SK-MEL-5 (cell line): ENCODE data around the gene EPG5. TPM values are rescaled to one million over a fixed set of nuclear protein-coding genes. Genes with fewer than 3 reads are reported as not detected.
"Not testable (repeated sequence)": the region's sequence is repeated elsewhere in the genome, so short reads cannot be mapped to it uniquely, and the experiment has no call there.

ENCODE experiments used
- DNase-seq: peaks from one replicate; pipeline ENCODE4 v3.0.0-alpha.2; 2016; ENCODE audit warnings: low read depth, low spot score
- in situ Hi-C: cut with HindIII; loops from 2 replicates; pipeline ENCODE4 v1.10.0; 2016; ENCODE audit warnings: low sequenced_read_pairs, high pct_unique_total_duplicates, low pct_unique_long_range_greater_than_20kb
- total RNA-seq: library from RNA; depleted of rRNA; stranded (reverse); fragments of >200 nt; shearing (Covaris generic); gene quantifications from 2 replicates; pipeline ENCODE4 v1.2.3, GENCODE V29; 2014

Gene EPG5
- total RNA-seq, 1 experiment from 2014 or later, result 27.4 TPM

DNA sequence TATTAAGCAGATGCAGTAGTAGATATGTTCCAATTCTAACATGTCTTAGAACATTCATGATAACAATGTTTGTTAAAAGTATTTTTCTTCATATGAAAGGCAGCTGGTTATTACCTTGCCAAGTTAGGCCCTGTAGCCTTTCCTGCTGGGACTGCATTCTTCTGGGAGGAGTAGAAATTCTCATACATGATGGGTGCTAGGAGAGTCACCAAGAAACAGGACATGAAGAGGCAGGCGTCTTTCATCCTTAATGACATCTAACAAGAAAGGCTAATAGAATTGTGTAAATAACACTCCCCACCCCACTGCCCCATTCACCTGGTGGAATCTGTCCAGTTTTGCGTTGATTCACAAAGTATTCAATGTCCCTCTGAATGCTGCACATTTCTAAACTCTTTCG is 24.7 kb upstream of the EPG5 start:
- no peak for DNase-seq
- in situ Hi-C loops, result no loop called here

GRCh38 chr18:45984546-45985235 is 17.6 kb upstream of the EPG5 start:
- in situ Hi-C loops, result no loop called here
- DNase-seq, result no peak

DNA sequence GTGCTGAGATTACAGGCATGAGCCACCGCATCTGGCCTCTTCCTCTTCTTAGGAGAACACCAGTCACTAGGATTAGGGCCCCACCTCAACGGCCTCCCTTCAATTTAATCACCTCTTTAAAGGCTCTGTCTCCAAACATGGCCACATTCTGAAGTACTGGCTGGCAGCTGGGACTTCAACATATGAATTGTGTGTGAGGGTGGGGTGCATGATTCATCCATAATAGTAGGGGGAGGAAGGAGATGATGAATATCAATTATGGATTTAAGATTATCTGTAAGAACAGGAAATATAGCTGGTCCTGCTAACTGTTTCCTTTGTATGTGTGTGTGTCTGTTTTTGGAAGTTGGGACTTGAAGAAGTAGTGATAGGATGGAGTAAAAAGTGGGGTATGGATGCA is 14.7 kb upstream of the EPG5 start:
- no peak for DNase-seq
- in situ Hi-C loops, result no loop called here

GRCh38 chr18:45980229-45980628 is 13.1 kb upstream of the EPG5 start:
- no peak for DNase-seq
- in situ Hi-C loops, result no loop called here

DNA sequence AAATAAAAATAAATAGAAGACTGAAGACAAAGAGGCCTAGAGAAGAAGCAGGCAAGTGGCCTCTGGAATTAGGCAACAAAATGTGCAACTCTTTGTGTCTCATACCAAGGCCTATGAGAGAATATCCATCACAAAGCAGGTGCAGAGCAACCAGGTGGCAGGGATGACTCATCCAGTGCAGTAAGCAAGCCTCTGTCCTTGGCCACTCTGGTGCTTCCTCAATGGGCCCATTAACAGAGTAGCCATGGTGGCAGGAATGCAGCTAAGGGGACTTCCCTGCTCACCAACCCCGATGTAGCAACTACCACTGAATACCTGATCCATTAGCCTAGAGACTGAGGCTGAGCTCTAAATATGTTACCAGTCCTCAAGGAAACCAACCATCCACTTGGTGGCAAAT is 11.0 kb upstream of the EPG5 start:
- in situ Hi-C loops, result no loop called here

GRCh38 chr18:45976974-45977373 is 9.8 kb upstream of the EPG5 start:
- in situ Hi-C loops, result no loop called here
- no peak for DNase-seq

More for the DNA sequence above, 11.0 kb upstream of the EPG5 start:
- DNase-seq, result no peak

- in situ Hi-C loops, result no loop called here
- no peak for DNase-seq
Measured at GRCh38 chr18:45976566-45976965, 9.4 kb upstream of the EPG5 start.

GRCh38 chr18:45974088-45974536 is 7.0 kb upstream of the EPG5 start:
- DNase-seq, result peak; percentile 86
- in situ Hi-C loops, result no loop called here

DNA sequence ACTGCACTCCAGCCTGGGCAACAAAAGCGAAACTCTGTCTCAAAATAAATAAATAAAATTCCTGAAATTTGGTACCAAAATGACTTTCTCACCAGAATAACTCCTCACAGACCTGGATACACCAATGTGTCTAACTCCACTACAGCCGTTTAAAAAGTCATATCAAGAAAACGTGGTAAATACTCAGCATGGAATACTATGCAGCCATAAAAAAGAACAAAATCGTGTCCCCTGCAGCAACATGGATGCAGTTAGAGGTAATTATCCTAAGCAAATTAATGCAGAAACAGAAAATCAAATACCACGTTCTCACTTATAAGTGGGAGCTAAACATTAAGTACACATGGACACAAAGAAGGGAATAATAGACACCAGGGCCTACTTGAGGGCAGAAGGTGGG is 2.2 kb downstream of the EPG5 start:
- DNase-seq, in situ Hi-C loops: not testable (repeated sequence)

DNA sequence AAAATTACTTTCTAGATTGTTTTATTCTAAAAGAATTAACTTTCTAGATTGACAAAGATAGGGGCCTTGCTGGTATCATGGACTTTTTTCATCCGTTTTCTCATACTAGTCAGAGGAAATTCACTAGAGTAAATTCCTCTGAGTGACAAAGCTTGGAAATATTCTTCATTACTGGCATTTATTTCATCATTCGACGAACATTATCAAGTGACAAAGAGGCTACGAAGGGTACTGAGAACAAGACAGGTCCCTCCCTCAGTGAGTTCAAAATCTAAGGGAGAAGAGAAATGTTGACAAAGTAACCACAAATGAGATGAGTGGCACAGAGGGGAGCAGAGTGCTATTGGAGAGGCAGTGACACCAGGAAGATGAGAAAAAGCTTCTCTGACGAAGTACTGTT is 4.3 kb downstream of the EPG5 start:
- no peak for DNase-seq
- in situ Hi-C loops, result no loop called here

DNA sequence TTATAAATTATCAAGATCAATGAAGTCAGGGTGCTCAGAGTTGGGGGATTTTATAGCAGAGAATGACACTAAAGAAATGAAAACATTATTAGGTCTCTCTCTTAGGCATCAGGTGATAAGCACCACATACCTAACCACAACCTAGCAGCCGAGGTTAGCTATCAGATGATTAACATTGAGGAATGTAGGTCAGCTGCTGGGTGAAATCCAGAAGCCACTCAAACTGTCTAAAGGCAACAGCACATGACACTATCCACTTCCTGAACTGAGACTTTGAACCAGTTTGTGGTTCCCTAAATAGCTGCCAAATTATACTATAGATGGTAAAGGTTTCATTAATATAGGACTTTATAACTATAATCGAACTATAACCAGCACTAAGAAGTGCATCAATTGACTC is 4.7 kb downstream of the EPG5 start:
- peak; percentile 73 for DNase-seq
- in situ Hi-C loops, result no loop called here

GRCh38 chr18:45959484-45959883 is 7.6 kb downstream of the EPG5 start:
- DNase-seq, in situ Hi-C loops: not testable (repeated sequence)

GRCh38 chr18:45958730-45959129 is 8.4 kb downstream of the EPG5 start:
- DNase-seq, result no peak
- in situ Hi-C loops, result no loop called here

GRCh38 chr18:45958027-45958426 is 9.1 kb downstream of the EPG5 start:
- in situ Hi-C loops, result no loop called here
- DNase-seq, result no peak

DNA sequence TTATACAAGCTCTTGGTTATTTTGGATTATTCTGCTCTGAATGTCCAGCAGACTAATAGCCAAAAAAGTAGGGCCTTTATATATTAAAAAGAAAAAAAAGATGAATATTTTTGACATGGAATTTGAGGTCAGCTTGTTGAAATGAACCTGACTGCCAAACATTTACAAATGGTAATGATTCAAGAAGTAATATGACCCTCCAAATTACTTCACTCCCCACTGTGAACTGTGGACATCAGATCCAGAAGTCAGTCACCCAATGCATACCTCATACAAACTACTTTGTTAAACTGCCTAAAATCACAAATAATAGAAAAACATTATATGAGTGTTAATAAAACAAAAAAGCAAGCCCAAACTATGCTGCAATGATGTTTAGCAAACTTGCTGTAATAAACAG is 10.0 kb downstream of the EPG5 start:
- in situ Hi-C loops, result no loop called here
- DNase-seq, result no peak

GRCh38 chr18:45954070-45954934 is 12.8 kb downstream of the EPG5 start:
- DNase-seq, result no peak
- in situ Hi-C loops, result no loop called here

DNA sequence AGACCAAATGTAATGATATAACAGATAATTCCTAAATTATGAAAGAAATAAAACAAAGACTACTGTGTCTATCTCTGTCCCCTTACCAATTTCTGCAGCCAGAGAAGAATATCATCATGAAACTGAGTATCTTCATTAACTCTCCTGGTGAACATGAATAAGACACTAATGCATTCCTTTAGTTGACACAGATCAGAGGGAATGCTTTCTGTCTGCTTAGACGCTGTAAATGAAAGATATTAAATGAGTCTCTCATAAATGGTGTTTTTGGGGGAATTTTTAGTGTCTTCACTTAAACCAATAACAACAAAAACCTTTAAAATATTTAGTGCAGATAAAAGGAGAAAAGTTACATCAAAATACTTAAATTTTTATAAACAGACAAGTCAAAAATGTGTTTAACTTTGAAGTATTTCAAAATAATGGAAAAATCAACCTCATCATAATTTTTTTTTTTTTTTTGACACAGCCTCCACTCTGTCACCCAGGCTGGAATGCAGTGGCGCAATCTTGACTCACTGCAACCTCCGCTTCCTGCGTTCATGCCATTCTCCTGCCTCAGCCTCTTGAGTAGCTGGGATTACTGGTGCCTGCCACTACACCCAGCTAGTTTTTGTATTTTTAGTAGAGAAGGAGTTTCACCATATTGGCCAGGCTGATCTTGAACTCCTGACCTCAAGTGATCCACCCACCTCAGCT is 16.0 kb downstream of the EPG5 start:
- in situ Hi-C loops, result no loop called here
- DNase-seq, result no peak

DNA sequence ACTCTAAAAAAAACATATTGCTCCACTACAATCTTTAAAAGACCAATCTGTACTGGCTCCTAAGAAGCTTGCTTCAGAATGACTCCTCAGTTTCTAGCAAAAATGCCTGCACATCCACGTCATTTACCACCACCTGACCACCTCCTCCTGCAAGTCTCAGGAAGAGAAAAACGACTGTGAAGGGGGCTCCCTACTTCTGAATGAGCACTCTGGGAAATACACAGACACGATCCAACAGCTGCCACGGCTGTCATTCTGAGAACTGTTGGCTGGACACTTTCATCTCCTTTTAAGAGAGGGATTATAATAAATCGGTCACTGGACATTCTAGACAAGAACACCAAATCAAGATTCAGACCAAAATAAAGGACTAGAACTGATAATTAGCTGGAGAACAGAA is 21.5 kb downstream of the EPG5 start:
- in situ Hi-C loops, result no loop called here
- DNase-seq, result no peak
